NB4 (cell line): ENCODE measurements around the gene FURIN.

Source experiments
- CTCF ChIP-seq: IDR thresholded peaks from one replicate; pipeline ENCODE4 v1.5.1; 2012; ENCODE audit warnings: low read depth, low read length
- POLR2A ChIP-seq: IDR thresholded peaks from 2 replicates; pipeline ENCODE4 v1.6.1; 2011; ENCODE audit warnings: mild to moderate bottlenecking; ENCODE audit not compliant: insufficient read length; ENCODE audit errors: extremely low read depth

DNA sequence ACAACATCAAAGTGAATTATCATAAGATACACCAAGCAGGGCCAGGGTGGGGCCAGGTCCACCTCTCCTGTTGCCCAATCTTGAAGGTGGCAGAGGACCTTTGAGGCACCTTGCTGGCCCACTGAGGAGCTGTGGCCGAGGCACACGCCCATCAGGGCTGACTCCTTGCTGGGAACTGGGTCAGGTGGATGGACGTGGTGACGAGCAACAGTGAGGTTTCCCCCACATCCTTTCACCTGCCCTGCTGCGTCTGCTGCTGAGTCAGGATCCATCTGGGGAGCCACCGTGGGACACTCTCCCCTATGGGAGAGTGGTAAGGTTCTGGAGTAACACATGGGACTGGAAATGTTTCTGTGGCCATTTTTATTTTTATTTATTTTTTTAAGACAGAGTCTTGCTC lies 17.3 kb upstream of the FURIN start:
- TF ChIP-seq POLR2A, result no peak
- TF ChIP-seq CTCF, result no peak
